MM.1S (cell line): Measurements from ENCODE around the gene GASK1B.
A peak's percentile ranks its signal among the peaks of the same experiment; 100 is the strongest.

ENCODE experiments used
- DNase-seq: peaks from one replicate; pipeline ENCODE4 v3.0.0-alpha.2; 2015
- H2AFZ ChIP-seq: fragments of 300-600 bp; sonication (generic); 2 replicates; pipeline ENCODE4 v1.6.0; 2016; ENCODE audit warnings: antibody characterized with exemption, low read length
- H3F3A ChIP-seq: fragments of 300-600 bp; sonication (generic); 2 replicates; pipeline ENCODE4 v1.6.1; 2016; ENCODE audit warnings: mild to moderate bottlenecking, antibody characterized with exemption, low read length, moderate library complexity, mixed read lengths; ENCODE audit not compliant: insufficient read depth
- H3K27ac ChIP-seq: fragments of 300-600 bp; sonication (generic); 2 replicates; pipeline ENCODE4 v1.5.1; 2016; ENCODE audit warnings: mild to moderate bottlenecking, low read length
- H3K27me3 ChIP-seq: fragments of 300-600 bp; sonication (generic); replicated peaks from 2 replicates; pipeline ENCODE4 v1.6.0; 2016; ENCODE audit warnings: low read length; ENCODE audit not compliant: insufficient read depth
- H3K36me3 ChIP-seq: fragments of 300-600 bp; sonication (generic); replicated peaks from 2 replicates; pipeline ENCODE4 v1.6.1; 2016; ENCODE audit warnings: mild to moderate bottlenecking, low read length, mixed read lengths; ENCODE audit not compliant: insufficient read depth
- H3K4me1 ChIP-seq: fragments of 300-600 bp; sonication (generic); 2 replicates; pipeline ENCODE4 v1.6.1; 2016; ENCODE audit warnings: low read length, mixed read lengths
- H3K4me2 ChIP-seq: fragments of 300-600 bp; sonication (generic); 2 replicates; pipeline ENCODE4 v1.6.0; 2016; ENCODE audit warnings: low read depth, low read length
- H3K4me3 ChIP-seq: fragments of 300-600 bp; sonication (generic); 2 replicates; pipeline ENCODE4 v1.5.1; 2016; ENCODE audit warnings: low read length, mixed read lengths
- H3K79me2 ChIP-seq: fragments of 300-600 bp; sonication (generic); 2 replicates; pipeline ENCODE4 v1.6.1; 2016; ENCODE audit warnings: mixed run types, low read length, mixed read lengths
- H3K9ac ChIP-seq: fragments of 300-600 bp; sonication (generic); 2 replicates; pipeline ENCODE4 v1.6.1; 2016; ENCODE audit warnings: low read length, mixed read lengths
- H3K9me2 ChIP-seq: fragments of 300-600 bp; sonication (generic); replicated peaks from 2 replicates; pipeline ENCODE4 v1.6.1; 2016; ENCODE audit warnings: mild to moderate bottlenecking, low read length, mixed read lengths; ENCODE audit not compliant: insufficient read depth
- H3K9me3 ChIP-seq: fragments of 300-600 bp; sonication (generic); replicated peaks from 2 replicates; pipeline ENCODE4 v1.6.1; 2016; ENCODE audit warnings: mild to moderate bottlenecking, low read length, mixed read lengths; ENCODE audit not compliant: insufficient read depth
- H4K20me1 ChIP-seq: fragments of 300-600 bp; sonication (generic); 2 replicates; pipeline ENCODE4 v1.6.1; 2016; ENCODE audit warnings: mild to moderate bottlenecking, low read length, moderate library complexity, mixed read lengths; ENCODE audit not compliant: insufficient read depth
- CTCF ChIP-seq: fragments of 300-600 bp; sonication (generic); IDR thresholded peaks from 2 replicates; pipeline ENCODE4 v1.5.1; 2016; ENCODE audit warnings: antibody characterized with exemption, low read length, mixed read lengths
- EZH2 ChIP-seq: fragments of 300-600 bp; sonication (generic); optimal IDR thresholded peaks from 2 replicates; pipeline ENCODE3; 2017; ENCODE audit warnings: low read depth, mild to moderate bottlenecking, antibody characterized with exemption, low read length, mixed read lengths
- EZH2phosphoT487 ChIP-seq: fragments of 300-600 bp; sonication (generic); IDR thresholded peaks from 2 replicates; pipeline ENCODE4 v1.6.1; 2018; ENCODE audit warnings: antibody characterized with exemption, low read length

GASK1B gene

GRCh38 chr4:158209825-158210807 is 37.3 kb upstream of the GASK1B start, which contains the start of gene TMEM144:
Gene TMEM144 (plus strand): TSS chr4:158210486. CDS start chr4:158212668, 2,182 bp downstream.
- H3K36me3 ChIP-seq, result no peaks in the 10 kb centered on the region
- H2AFZ ChIP-seq, result peak within 1 kb of the TSS; percentile 78
- H3F3A ChIP-seq, result peaks cover 23% of the 10 kb centered on the region
- peak within 1 kb of the TSS; percentile 54 for H3K9ac ChIP-seq
- no peak for TF ChIP-seq EZH2phosphoT487
- TF ChIP-seq EZH2, result no peak
- H3K9me2 ChIP-seq, result no peaks in the 10 kb centered on the region
- H4K20me1 ChIP-seq, result no peaks in the 10 kb centered on the region
- DNase-seq, result peak; percentile 77
- H3K27me3 ChIP-seq, result no peaks in the 10 kb centered on the region
- no peaks in the 10 kb centered on the region for H3K9me3 ChIP-seq
- peak within 1 kb of the TSS; percentile 63 for H3K4me2 ChIP-seq
- peak within 1 kb of the TSS; percentile 61 for H3K4me3 ChIP-seq
- peak within 1 kb of the TSS; percentile 86 for H3K27ac ChIP-seq
- 0 out of 2 replicates have a peak, but pooled peaks cover 8% of the 10 kb centered on the region for H3K79me2 ChIP-seq
- H3K4me1 ChIP-seq, result peaks cover 29% of the 10 kb centered on the region

GRCh38 chr4:158208963-158209640 is 36.3 kb upstream of the GASK1B start:
- no peak overlapping the region for H3K4me3 ChIP-seq
- peak overlapping the region; percentile 33; the same call in 1 of the 2 replicates for H2AFZ ChIP-seq
- H3K36me3 ChIP-seq, result no peaks in the 10 kb centered on the region
- no peak for TF ChIP-seq EZH2
- no peak for TF ChIP-seq EZH2phosphoT487
- TF ChIP-seq CTCF, result no peak
- H3K27ac ChIP-seq, result peak overlapping the region; percentile 86
- H3F3A ChIP-seq, result peaks cover 23% of the 10 kb centered on the region
- H3K4me2 ChIP-seq, result peak overlapping the region; percentile 63
- H4K20me1 ChIP-seq, result no peaks in the 10 kb centered on the region
- DNase-seq, result peak; percentile 46
- H3K4me1 ChIP-seq, result peaks cover 29% of the 10 kb centered on the region
- no peaks in the 10 kb centered on the region for H3K27me3 ChIP-seq
- H3K9ac ChIP-seq, result peak overlapping the region; percentile 18; the same call in 1 of the 2 replicates
- H3K9me2 ChIP-seq, result no peaks in the 10 kb centered on the region
- H3K9me3 ChIP-seq, result no peaks in the 10 kb centered on the region
- H3K79me2 ChIP-seq, result 0 out of 2 replicates have a peak, but pooled peaks cover 8% of the 10 kb centered on the region

GRCh38 chr4:158203929-158204328 is 31.1 kb upstream of the GASK1B start:
- no peak overlapping the region for H3K4me3 ChIP-seq
- peaks cover 12% of the 10 kb centered on the region for H3F3A ChIP-seq
- no peak for TF ChIP-seq EZH2phosphoT487
- TF ChIP-seq EZH2, result no peak
- TF ChIP-seq CTCF, result no peak
- no peak overlapping the region for H3K27ac ChIP-seq
- H3K4me1 ChIP-seq, result peaks cover 37% of the 10 kb centered on the region
- no peak overlapping the region for H3K4me2 ChIP-seq
- H4K20me1 ChIP-seq, result no peaks in the 10 kb centered on the region
- DNase-seq, result no peak
- H3K9ac ChIP-seq, result no peak overlapping the region
- H3K9me3 ChIP-seq, result no peaks in the 10 kb centered on the region
- H3K79me2 ChIP-seq, result no peaks in the 10 kb centered on the region
- H3K27me3 ChIP-seq, result no peaks in the 10 kb centered on the region
- no peaks in the 10 kb centered on the region for H3K36me3 ChIP-seq
- H2AFZ ChIP-seq, result no peak overlapping the region
- H3K9me2 ChIP-seq, result no peaks in the 10 kb centered on the region
